ENCODE data around the gene ALPG.

ALPG gene

GRCh38 chr2:232460171-232460570 is 53.5 kb downstream of the ALPG start:
- DNase-seq = no peak

Data from stimulated activated CD4-positive, alpha-beta T cell treated with anti-CD3 and anti-CD28 coated beads, Interleukin-2, amount 100 ng/mL, for 48 hours (primary cell).